ENCODE results near the gene HPS1.

Gene HPS1

GRCh38 chr10:98410759-98411158, 36.0 kb downstream of the HPS1 start:
- DNase-seq: no peak

- DNase-seq: no peak
Measured at GRCh38 chr10:98410135-98410743, 36.5 kb downstream of the HPS1 start.

- no peak for DNase-seq
Measured at GRCh38 chr10:98408799-98409198, 37.9 kb downstream of the HPS1 start.

GRCh38 chr10:98407744-98408241, 38.9 kb downstream of the HPS1 start:
- DNase-seq: no peak

DNA sequence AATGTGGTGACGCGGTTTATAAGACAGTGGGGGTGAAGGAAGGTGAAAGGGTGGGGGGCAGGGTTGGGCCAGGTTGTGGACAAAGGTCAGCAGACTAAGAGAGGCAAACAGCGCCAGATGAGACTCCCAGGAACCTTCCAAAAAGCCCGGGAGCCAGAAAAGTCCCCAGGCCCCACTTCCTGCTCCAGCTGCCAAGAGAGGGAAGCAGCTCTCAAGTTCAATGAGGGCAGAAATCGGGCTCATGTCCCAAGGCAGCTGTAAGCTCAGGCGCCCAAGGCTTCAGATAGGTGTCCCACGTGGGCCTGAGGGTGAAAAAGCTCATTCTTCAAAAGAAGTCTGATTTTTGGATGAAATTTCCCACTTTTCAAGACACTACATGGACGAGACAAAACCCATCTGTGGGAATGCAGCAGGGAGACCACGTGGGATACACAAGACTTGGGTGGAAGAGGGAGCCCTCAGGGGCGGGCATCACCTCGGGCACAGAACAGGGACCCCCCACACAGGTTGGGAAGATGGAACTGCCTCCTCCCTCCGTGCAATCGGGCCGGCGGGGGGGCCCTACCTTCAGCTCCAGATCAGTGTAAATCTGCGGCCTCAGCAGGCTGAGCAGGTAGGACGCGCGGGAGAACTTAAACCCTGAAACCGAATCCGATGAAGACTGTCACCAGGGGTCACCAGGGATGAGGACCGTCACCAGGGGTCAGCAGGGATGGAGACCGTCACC, 39.6 kb downstream of the HPS1 start:
- DNase-seq: no peak

DNA sequence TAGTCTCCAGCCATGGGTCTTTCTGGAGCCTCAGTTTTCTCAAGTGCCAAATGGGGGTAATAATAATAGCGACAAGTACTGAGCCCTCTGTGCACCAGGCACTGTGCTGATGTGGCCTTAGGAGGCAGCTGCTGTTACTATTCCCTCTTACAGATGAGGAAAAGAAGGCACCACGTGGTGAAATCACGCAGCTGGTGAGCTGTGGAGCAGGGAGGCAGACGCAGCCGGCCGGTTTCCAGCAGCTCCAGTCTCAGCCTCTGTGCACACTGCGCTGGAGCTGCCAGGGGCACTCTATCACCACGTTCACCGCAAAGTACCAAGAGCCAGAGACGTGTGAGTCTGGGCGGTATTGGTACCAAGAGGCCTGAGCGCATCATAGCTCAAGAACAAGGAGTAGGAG, 41.3 kb downstream of the HPS1 start:
- DNase-seq: no peak

DNA sequence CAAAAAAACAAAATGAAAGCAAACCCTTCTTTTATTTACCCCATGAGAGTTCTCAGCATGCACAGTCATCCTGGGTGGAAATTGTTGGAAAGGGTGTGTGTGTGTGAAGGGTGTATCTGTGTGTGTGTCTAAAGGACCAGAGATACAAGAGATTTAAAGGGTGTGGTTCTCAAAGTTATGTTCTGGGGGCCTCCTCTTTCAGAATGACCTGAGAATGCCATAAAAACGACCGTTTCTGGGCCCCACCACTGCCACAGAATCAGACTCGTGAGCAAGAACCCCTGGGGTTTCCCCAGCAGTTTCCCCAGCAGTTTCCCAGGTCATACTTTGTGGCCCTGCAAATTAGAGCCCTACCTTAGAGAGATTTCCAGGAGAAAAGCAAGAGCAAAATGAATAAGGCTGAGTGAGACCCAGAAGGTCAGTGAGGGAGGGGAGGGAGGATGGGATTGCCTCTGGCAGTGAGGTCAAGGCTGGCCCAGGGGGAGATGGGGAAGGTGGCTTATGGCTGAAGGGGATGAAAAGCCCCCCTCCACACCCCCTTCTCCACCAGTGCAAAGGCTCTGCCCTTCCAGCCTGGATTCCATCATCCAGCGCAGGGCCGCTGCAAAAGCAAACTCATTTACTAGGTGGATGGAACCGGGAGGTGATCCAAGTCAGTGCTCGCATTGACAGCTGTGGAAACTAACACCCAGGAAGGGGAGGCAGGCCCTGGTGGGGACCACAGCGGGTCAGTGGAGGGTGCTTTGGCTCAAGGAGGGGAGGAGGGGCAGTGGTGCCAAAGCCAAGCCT, 42.0 kb downstream of the HPS1 start:
- DNase-seq: no peak

- no peak for DNase-seq
Measured at GRCh38 chr10:98403812-98404504, 42.8 kb downstream of the HPS1 start.

DNA sequence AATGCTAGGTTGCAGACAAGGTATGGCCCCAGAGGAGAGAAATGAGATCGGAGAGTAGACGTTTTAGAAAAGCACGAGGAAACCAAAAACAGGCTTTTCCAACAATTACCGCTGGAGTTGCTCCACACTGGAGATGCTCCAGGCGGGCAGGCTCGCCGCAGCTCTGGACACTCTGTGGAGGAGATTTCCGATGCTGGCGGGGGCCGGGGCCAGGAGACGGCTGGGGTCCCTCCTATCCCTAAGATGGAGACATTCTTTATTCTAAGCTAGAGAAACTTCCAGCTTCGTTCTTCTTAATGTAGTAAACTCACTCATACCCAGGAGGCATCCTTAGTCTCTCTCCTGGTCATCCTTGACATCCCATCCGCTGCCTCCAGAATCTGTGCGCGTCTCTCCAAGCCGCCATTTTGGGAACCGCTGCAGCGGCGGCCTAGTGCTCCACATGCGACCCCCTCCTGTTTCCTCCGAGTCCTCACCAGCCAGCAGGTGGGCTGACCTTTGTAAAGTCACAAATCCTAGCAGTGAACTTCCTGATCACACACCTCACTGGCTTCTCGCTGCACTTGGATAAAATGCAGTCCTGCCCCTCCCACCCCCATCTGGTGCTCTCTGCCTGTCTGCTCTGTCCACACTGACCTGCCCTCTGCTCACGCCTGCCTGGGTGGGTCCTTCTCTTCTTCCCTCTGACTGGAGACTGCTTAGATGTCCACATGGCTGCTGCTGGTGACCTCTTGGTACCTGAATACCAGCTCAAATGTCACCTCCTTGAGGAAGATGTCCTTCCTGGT, 43.6 kb downstream of the HPS1 start:
- no peak for DNase-seq

- no peak for DNase-seq
Measured at GRCh38 chr10:98402478-98402877, 44.3 kb downstream of the HPS1 start.

- DNase-seq: no peak
Measured at GRCh38 chr10:98400482-98400881, 46.3 kb downstream of the HPS1 start.

- no peak for DNase-seq
Measured at GRCh38 chr10:98399784-98400183, 47.0 kb downstream of the HPS1 start.

GRCh38 chr10:98397089-98397600, 49.6 kb downstream of the HPS1 start:
- DNase-seq: no peak

DNA sequence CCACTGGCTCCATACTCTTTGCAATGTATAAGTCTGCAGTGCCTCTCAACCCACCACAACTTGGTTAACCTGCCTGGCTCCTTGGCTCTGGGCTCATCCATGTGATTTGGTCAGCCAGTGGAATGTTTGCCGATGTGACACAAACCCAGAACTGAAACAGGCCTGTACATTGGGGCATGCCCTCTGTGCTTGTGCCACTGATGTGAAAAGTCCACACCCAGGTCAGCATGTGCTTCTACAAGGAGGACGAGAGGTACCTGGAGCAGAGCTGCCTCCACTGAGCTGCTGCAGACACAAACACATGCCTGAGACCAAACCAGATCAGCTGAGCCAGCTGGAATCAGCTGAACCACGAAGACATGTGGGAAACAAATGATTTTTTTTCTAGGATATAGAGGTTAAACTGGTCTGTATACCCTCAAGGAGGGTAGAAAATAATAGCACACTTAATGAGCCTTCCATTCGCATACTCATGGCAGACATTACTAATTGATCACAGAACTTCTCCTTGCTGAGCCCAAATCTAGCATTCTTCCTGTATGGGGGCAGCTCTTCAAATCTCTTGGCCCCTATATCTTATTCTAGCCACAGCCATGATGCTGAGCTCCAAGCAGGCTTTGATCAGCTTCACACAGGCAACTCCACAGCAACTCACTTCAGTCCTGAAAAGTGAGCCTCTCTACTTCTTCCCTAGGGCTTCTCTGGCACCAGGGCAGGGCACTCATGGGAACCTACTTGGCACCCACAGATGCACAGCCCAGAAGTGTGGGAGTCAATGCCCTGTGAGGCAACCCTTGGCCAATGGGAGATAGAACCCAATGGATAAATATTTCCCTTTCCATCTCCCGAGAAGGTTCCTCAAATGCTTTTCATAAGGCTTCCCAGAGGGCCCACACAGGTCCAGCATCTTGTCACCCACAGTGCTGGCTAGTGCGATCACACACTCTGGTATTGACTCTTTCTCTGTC, 50.4 kb downstream of the HPS1 start:
- no peak for DNase-seq

DNA sequence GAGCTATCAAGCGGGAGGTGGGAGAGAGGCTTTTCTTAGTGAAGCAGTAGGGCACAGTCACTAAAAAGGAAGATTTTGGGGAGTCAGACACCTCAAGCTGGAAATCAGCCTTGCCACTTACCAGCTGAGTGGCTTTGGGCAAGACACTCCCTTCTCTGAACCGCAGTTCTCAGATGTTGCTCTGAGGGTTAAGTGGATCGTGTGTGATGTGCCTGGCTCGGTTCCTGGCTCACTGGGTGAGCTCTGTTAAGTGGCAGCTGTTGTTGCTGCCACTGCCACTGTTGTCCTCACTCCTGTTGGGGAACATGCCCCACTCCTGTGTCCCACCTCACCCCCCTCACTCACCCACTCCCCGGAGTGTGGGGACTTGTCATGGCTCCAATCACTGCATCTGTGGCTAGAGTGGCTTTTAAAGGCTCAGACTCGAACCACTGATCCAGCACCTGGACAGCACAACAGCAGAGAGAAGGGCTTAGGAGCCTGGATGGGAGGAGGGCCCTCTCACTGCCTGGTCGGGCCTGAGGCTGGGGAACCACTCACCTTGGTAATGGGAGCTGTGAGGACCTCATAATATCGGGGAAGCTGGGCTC, 51.8 kb downstream of the HPS1 start:
- DNase-seq: no peak

DNA sequence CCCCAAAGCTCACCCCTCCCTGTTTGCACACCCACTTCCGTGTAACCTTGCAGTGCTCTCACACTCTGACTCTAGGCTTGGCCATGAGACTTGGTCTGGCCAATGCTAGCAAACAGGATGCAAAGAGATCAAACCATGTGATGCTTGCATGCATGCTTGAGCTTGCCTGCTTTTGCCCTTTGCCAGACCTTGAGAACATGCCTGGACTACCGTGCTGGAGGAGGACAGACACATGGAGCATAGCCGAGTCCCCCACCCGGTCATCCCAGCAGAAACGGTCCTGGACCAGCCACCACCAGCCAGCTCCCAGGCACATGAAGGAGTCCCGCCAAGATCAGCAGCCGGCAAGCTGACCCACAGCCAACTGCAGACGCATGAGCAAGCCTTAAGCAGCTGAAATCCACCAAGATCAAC, 55.1 kb downstream of the HPS1 start:
- no peak for DNase-seq

- no peak for DNase-seq
Measured at GRCh38 chr10:98391065-98391464, 55.7 kb downstream of the HPS1 start.

DNA sequence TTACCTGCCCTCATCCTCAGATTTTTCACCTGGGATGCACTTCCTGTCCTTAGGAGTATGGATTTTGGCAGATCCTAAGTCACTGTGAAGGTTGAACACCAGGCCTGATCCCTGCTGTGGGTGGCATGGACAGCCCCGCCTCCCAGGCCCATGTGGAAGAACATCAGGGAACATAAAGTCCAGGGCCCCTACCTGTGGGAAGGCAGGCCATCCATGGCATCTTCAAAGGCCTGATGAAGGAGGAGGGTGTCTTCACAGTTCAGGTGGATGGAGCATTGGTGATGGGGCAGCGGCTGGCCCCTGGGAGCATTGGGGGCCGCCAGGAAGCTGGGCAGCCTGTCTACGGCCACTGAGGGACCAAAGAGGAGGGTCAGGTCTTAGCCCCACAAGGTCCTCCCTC, 56.3 kb downstream of the HPS1 start:
- no peak for DNase-seq

DNA sequence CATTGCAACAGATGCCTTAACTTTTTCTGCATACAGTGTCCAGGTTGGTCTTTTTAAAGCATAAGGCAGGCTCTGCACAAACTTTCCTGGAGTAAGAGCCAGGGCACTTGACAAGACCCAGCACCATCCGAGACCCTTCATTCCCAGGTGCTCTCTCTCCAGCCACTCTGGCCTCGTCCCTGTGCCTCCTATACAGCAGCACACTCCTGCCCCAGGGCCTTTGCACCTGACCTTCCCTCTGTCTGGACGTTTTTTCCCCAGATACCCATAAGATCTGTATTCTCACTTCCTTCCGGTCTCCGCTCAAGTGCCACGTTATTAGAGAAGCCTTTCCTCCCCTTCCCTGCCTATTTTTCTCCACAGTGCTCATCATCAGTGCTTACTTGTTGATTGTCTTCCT, 57.3 kb downstream of the HPS1 start:
- DNase-seq: no peak

GRCh38 chr10:98388101-98388655, 58.6 kb downstream of the HPS1 start:
- DNase-seq: no peak

Measured in activated effector memory CD4-positive, alpha-beta T cell treated with anti-CD3 and anti-CD28 coated beads, Interleukin-2, amount 50 U/mL, for 16 hours (primary cell).